Gastroesophageal sphincter (tissue), 4 donors: ENCODE measurements around the gene NEK4. TPM values are rescaled to one million over a fixed set of nuclear protein-coding genes. Genes with fewer than 3 reads are reported as not detected.

Experiments used
- ATAC-seq: fragments of 150-250 bp; one replicate; pipeline ENCODE4 v1.9.1; 2016; ENCODE audit warnings: mild to moderate bottlenecking, moderate library complexity
- H3K27ac ChIP-seq, 4 donors: fragments of 200-600 bp; sonication (generic) in 3 of 4; 1 replicate in 3 of 4; 2 replicates in 1 of 4; pipeline ENCODE4 v1.5.1; 2016 to 2019
- H3K27me3 ChIP-seq: fragments of 200-600 bp; sonication (generic); one replicate; pipeline ENCODE4 v1.5.1; 2019
- H3K36me3 ChIP-seq, 2 donors: fragments of 200-600 bp; sonication (generic); one replicate each; pipeline ENCODE4 v1.5.1; 2019; ENCODE audit warnings: control low read depth in 1 of 2
- H3K4me1 ChIP-seq, 3 donors: fragments of 200-600 bp; sonication (generic); 1 replicate in 2 of 3; 2 replicates in 1 of 3; pipeline ENCODE4 v1.5.1; 2016 to 2019; ENCODE audit warnings: control low read depth in 2 of 3
- H3K4me3 ChIP-seq, 2 donors: fragments of 200-600 bp; sonication (generic); one replicate each; pipeline ENCODE4 v1.5.1; 2019; ENCODE audit warnings: mild to moderate bottlenecking in 1 of 2, moderate library complexity in 1 of 2
- H3K9me3 ChIP-seq, 3 donors: fragments of 200-600 bp; sonication (generic); one replicate each; pipeline ENCODE4 v1.5.1; 2017 to 2019; ENCODE audit warnings: control low read depth in 2 of 3
- EP300 ChIP-seq: sonication (generic); formaldehyde crosslinking; IDR thresholded peaks from one replicate; pipeline ENCODE4 v1.6.1; 2017; ENCODE audit warnings: antibody characterized with exemption, mild to moderate bottlenecking
- POLR2A ChIP-seq, 2 donors: fragments of 450-650 bp; IDR thresholded peaks; one replicate each; pipeline ENCODE4 v1.6.1; 2017; ENCODE audit warnings: antibody characterized with exemption in 2 of 2, mild to moderate bottlenecking in 2 of 2, moderate library complexity in 1 of 2
- POLR2AphosphoS5 ChIP-seq: sonication (generic); formaldehyde crosslinking; IDR thresholded peaks from one replicate; pipeline ENCODE4 v1.6.1; 2017; ENCODE audit warnings: antibody characterized with exemption
- WGBS, 2 donors: methylation state at CpG; one replicate each; pipeline ENCODE4 v1.1.5; 2018; ENCODE audit warnings: low coverage in 1 of 2; 5-methylcytosine and 5-hydroxymethylcytosine counted together
- total RNA-seq, 4 donors: library from RNA; depleted of rRNA; stranded (reverse); fragments of >200 nt; gene quantifications; one replicate each; pipeline ENCODE4 v1.1.0, GENCODE V29; 2016
- TF ChIP-seq, protein P1 (sequence below), 4 experiments: fragments of 200-600 bp in 2 of 4; fragments of 450-650 bp in 2 of 4; sonication (generic) in 1 of 4; IDR thresholded peaks; one replicate each; pipeline ENCODE4 v1.5.1; 2017 to 2019; ENCODE audit warnings: antibody characterized with exemption in 4 of 4, mild to moderate bottlenecking in 2 of 4, moderate library complexity in 2 of 4

NEK4 gene
- total RNA-seq, 4 donors from 2014 or later = 22.1 to 29.5 (median 22.7) TPM

DNA sequence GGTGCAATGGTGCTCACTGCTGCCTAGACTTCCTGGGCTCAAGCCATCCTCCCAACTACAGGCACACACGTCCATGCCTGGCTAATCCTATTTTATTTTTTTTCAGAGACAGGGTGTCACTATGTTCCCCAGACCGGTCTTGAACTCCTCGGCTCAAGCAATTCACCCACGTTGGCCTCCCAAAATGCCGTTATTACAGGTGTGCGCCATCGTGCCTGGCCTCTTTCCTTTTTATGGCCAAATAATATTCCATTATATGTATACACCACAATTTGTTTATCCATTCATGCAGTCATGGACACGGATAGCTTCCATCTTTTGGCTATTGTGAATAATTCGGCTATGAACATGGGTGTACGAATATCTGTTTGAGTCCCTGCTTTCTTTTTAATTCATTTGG is 962 bp upstream of the NEK4 start:
- no peak for ATAC-seq
- 82 to 90% methylated on average over 10 of the region's 10 CpGs for WGBS, 2 donors
- Histone ChIP-seq H3K27ac (peak overlapping the region in 3 of 4 donors; percentile 29 to 83 (median 81)), H3K27me3 (no peaks in the 10 kb centered on the region), H3K36me3 (peaks cover 0 to 18% of the 10 kb centered on the region in 2 donors), H3K9me3 (no peaks in the 10 kb centered on the region), H3K4me3 (no peak overlapping the region), H3K4me1 (peaks cover 0 to 24% (median 6%) of the 10 kb centered on the region in 3 donors)
- TF ChIP-seq, protein P1, sequence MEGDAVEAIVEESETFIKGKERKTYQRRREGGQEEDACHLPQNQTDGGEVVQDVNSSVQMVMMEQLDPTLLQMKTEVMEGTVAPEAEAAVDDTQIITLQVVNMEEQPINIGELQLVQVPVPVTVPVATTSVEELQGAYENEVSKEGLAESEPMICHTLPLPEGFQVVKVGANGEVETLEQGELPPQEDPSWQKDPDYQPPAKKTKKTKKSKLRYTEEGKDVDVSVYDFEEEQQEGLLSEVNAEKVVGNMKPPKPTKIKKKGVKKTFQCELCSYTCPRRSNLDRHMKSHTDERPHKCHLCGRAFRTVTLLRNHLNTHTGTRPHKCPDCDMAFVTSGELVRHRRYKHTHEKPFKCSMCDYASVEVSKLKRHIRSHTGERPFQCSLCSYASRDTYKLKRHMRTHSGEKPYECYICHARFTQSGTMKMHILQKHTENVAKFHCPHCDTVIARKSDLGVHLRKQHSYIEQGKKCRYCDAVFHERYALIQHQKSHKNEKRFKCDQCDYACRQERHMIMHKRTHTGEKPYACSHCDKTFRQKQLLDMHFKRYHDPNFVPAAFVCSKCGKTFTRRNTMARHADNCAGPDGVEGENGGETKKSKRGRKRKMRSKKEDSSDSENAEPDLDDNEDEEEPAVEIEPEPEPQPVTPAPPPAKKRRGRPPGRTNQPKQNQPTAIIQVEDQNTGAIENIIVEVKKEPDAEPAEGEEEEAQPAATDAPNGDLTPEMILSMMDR (IDR thresholded peaks at IDR 0.05) = no peak
- no peak for TF ChIP-seq EP300
- no peak for TF ChIP-seq POLR2A (IDR thresholded peaks at IDR 0.05)
- TF ChIP-seq POLR2AphosphoS5 = no peak

GRCh38 chr3:52771334-52771681 is 568 bp upstream of the NEK4 start:
- peaks cover 0 to 24% (median 6%) of the 10 kb centered on the region in 3 donors for H3K4me1 ChIP-seq
- no peaks in the 10 kb centered on the region for H3K9me3 ChIP-seq
- ATAC-seq = no peak
- no peaks in the 10 kb centered on the region for H3K27me3 ChIP-seq
- H3K27ac ChIP-seq = peak overlapping the region; percentile 29 to 83 (median 78)
- peak overlapping the region; percentile 75 to 97 for H3K4me3 ChIP-seq
- TF ChIP-seq POLR2AphosphoS5 (no peak), EP300 (no peak), POLR2A (IDR thresholded peaks at IDR 0.05) (no peak)
- TF ChIP-seq, protein P1 (IDR thresholded peaks at IDR 0.05) = no peak
- peaks cover 0 to 21% of the 10 kb centered on the region in 2 donors for H3K36me3 ChIP-seq
- 38 to 42% methylated on average over 3 to 4 of the region's 5 CpGs for WGBS, 2 donors

GRCh38 chr3:52769786-52770455 is 819 bp downstream of the NEK4 start:
- peak overlapping the region in 2 of 4 donors; percentile 81 to 83 for H3K27ac ChIP-seq
- H3K36me3 ChIP-seq = peaks cover 0 to 35% of the 10 kb centered on the region in 2 donors
- peak overlapping the region; percentile 75 to 97 for H3K4me3 ChIP-seq
- no peaks in the 10 kb centered on the region for H3K9me3 ChIP-seq
- ATAC-seq = no peak
- TF ChIP-seq, protein P1 (IDR thresholded peaks at IDR 0.05) = no peak
- TF ChIP-seq POLR2A (IDR thresholded peaks at IDR 0.05) = no peak
- TF ChIP-seq EP300 = no peak
- TF ChIP-seq POLR2AphosphoS5 = no peak
- H3K4me1 ChIP-seq = peaks cover 0 to 24% (median 6%) of the 10 kb centered on the region in 3 donors
- WGBS, 2 donors = 17 to 18% methylated on average over 12 to 13 of the region's 13 CpGs
- no peaks in the 10 kb centered on the region for H3K27me3 ChIP-seq

- ATAC-seq = no peak
- Histone ChIP-seq H3K36me3 (peaks cover 0 to 100% of the 10 kb centered on the region in 2 donors), H3K4me1 (no peaks in the 10 kb centered on the region), H3K4me3 (no peak overlapping the region), H3K9me3 (no peaks in the 10 kb centered on the region), H3K27me3 (no peaks in the 10 kb centered on the region), H3K27ac (no peak overlapping the region)
- WGBS, 2 donors = 73 to 85% methylated on average over 2 of the region's 2 CpGs
- TF ChIP-seq, protein P1 (IDR thresholded peaks at IDR 0.05) = no peak
- TF ChIP-seq EP300 (no peak), POLR2A (IDR thresholded peaks at IDR 0.05) (no peak), POLR2AphosphoS5 (no peak)
Measured at GRCh38 chr3:52763466-52763865, 7.3 kb downstream of the NEK4 start.

GRCh38 chr3:52756141-52756540 is 14.6 kb downstream of the NEK4 start:
- no peak for ATAC-seq
- TF ChIP-seq POLR2A (IDR thresholded peaks at IDR 0.05) (no peak), EP300 (no peak), POLR2AphosphoS5 (no peak)
- TF ChIP-seq, protein P1 (IDR thresholded peaks at IDR 0.05) = no peak

More at GRCh38 chr3:52756141-52756540, 14.6 kb downstream of the NEK4 start:
- no peak overlapping the region for H3K27ac ChIP-seq
- WGBS, 2 donors = 88 to 91% methylated on average over 1 of the region's 1 CpG
- H3K4me3 ChIP-seq = no peak overlapping the region
- peaks cover 0 to 96% of the 10 kb centered on the region in 2 donors for H3K36me3 ChIP-seq
- H3K27me3 ChIP-seq = no peaks in the 10 kb centered on the region
- no peaks in the 10 kb centered on the region for H3K9me3 ChIP-seq
- H3K4me1 ChIP-seq = no peaks in the 10 kb centered on the region
